CD4-positive, alpha-beta T cell treated with Interleukin-4 for 1 hour (primary cell): Measurements from ENCODE around the gene USP14.

Experiments
- DNase-seq, 2 donors: peaks; one replicate each; pipeline ENCODE4 v3.0.0-alpha.2; 2020 to 2022

Gene USP14

DNA sequence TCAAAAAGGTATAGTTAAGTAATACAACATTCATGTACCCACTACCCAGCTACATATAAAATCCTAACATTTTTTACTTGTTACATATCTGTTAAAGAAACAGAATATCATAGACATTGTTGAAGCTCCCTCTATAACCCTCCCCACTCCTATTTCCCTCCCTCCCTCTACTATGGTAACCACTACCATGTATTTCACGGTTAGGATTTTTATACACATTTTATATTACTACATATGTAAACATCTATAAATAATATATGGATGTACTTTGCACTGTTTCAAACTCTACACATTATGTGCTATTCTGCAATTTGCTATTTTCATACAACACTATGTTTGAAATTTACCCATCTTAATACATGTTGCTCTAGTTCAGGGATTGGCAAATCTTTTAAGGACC is 73.2 kb downstream of the USP14 start:
- DNase-seq: no peak

DNA sequence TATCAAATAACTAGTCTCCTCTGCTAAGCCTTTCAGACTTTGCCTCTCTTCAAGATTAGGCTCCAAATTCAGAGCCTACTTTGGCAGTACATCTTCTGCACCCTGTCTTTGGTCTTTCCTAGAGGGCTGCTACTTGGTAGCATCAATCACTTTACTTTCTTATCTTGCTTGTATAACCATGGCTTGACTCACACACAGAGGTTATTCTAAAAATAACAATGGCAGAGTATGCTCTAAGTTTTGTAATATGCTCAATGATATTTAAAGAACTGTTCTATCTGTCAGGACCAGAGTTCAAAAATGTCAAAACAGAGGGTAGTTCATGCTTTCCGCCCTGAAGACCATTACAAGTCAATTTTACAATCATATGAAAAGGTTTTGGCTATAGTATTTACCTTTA is 81.8 kb downstream of the USP14 start:
- DNase-seq: no peak

DNA sequence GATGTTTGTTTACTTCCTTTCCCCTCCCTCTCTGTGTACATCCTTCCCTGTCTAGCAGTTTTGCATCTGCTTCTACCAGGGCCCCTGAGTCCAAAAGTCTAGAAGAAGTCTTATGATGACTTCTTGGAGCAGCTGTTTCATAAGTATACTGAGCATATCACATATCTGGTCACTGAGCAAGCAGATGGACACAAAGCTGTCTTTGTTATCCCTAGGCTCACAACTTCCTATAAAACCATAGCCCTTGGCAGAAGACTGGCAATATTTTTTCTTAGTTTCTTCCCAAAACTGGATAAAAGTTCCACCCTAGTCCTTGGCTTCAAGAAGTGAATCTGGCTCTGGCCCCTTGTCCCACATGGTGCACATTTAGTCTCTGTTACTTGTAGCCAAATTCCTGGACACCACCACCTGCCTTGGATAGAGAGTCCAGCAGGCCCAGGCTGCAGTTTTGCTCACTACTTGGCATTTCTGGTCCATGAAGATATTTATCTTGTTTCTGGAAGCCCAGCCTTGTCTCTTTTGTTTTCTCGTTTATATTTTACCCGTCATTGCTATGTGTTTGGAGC is 87.0 kb downstream of the USP14 start:
- no peak for DNase-seq

DNA sequence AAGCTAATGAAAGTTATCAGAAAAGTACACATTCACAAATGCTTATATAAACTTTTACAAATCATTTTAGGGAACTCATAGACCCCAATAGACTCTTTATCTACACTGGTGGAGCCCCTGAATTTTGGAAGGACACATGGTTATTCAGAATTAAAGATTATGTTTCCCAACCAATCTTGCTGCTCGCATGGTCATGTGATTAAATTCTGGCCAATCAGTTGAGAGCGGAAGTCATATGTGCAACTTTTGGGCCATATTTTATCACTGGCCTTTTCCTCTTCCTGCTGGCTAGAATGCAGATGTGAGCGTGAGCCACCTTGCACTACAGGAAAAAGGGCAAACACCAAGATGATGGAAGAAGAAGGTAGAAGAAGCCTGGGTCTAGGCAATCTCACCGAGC is 89.7 kb downstream of the USP14 start:
- no peak for DNase-seq

- DNase-seq: no peak
Measured at GRCh38 chr18:250685-251084, 92.3 kb downstream of the USP14 start.

DNA sequence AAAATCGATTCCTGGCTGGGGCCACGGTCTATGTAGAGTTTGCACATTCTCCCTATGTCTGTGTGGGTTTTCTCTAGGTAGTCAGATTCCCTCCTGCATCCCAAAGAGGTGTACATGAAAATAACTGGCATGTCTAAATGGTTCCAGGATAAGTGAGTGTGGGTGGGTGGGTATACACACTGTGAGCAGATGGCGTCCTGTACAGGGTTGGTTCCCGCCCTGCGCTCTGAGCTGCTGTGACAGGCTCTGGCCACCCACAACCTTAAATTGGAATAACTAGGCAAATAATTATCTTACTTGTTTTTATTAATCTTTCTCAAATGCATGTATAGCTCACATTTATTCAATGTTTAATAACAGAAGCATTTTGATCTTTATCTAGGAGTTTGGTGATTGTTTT is 93.2 kb downstream of the USP14 start:
- DNase-seq: no peak

- no peak for DNase-seq
Measured at GRCh38 chr18:253121-253520, 94.8 kb downstream of the USP14 start.

DNA sequence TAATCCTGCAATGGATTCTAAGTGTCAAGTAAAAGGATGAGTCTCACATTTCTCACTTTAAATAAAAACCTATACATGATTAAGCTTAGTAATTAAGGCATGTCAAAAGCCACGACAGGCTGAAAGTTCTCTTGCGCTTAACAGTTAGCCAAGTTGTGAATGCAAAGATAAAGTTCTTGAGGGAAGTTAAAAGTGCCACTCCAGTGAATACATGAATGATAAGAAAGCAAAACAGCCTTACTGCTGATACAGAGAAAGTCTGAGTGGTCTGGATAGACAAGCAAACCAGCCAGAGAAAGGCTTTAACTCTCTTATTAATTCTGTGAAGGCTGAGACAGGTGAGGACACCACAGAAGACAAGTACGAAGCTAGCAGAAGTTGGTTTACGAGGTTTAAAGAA is 96.8 kb downstream of the USP14 start:
- DNase-seq: no peak

DNA sequence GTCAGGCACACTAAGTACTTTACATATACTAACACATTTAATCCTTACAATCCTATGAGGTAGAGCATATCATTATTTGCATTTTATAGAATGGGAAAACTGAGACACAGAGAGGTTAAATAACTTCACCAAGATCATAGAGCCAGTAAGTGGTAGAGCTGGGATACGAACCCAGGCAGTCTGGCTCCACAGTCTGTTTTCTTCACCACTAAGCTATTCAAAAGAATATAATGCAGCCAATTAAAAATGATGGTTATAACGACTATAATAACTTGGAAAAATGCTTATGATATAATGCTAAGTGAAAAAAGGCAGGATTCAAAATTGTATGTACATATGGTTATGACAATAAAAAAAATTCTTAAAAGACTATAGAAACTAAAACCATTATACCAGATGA is 102.2 kb downstream of the USP14 start:
- DNase-seq: no peak

GRCh38 chr18:261398-262073 is 103.2 kb downstream of the USP14 start:
- DNase-seq: no peak
